GM12872 (cell line): ENCODE results near the gene ODC1.

Experiments
- TF ChIP-seq, protein P1 (sequence below): IDR thresholded peaks from 3 replicates; pipeline ENCODE4 v1.5.1; 2011; ENCODE audit warnings: low read depth, mild to moderate bottlenecking, low read length, moderate library complexity; ENCODE audit not compliant: insufficient read depth

Gene ODC1

DNA sequence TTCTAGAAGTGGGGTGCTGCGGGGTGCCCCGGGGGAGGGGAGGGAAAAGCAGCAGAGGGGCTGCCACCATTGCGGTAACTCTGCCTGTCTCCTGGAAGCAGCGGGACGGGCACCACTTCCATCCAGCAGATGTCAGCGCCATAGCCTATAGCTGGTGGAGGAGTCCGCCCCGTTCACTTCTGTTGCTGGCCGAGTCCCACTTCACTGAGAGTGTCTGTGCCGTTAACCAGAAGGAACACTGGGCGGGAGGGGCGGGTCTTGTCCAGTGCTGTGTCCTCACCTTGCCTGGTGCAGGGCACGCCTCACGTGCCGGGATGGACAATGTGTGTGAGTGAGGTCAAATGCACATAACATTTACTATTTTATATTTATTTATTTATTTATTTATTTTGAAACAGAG is 19.3 kb upstream of the ODC1 start:
- TF ChIP-seq, protein P1, sequence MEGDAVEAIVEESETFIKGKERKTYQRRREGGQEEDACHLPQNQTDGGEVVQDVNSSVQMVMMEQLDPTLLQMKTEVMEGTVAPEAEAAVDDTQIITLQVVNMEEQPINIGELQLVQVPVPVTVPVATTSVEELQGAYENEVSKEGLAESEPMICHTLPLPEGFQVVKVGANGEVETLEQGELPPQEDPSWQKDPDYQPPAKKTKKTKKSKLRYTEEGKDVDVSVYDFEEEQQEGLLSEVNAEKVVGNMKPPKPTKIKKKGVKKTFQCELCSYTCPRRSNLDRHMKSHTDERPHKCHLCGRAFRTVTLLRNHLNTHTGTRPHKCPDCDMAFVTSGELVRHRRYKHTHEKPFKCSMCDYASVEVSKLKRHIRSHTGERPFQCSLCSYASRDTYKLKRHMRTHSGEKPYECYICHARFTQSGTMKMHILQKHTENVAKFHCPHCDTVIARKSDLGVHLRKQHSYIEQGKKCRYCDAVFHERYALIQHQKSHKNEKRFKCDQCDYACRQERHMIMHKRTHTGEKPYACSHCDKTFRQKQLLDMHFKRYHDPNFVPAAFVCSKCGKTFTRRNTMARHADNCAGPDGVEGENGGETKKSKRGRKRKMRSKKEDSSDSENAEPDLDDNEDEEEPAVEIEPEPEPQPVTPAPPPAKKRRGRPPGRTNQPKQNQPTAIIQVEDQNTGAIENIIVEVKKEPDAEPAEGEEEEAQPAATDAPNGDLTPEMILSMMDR: no peak

DNA sequence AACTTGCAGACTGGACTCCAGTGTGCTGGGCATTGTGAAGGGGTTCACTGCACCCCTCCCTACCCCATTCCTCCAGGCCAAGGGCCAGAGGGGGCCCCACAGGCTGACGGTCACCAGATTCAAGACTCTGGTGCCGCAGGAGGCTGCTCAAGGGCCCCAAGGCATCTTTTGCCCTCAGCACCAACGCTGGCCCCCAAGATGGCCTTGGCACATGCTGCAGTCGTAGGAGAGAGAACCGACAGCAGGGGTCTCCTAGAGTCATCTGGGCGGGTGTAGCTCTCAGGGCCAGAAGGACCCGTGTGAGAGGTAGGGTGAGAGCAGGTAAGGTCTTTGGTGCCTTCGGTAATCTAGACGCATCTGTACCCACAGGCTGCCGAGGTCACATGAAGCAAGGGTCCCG is 18.7 kb upstream of the ODC1 start:
- TF ChIP-seq, protein P1: no peak

- TF ChIP-seq, protein P1: no peak
Measured at GRCh38 chr2:10465910-10466309, 17.8 kb upstream of the ODC1 start.

- TF ChIP-seq, protein P1: no peak
Measured at GRCh38 chr2:10462178-10463083, 14.3 kb upstream of the ODC1 start.

- TF ChIP-seq, protein P1: no peak
Measured at GRCh38 chr2:10460366-10460796, 12.3 kb upstream of the ODC1 start.

GRCh38 chr2:10457846-10458598 is 9.9 kb upstream of the ODC1 start:
- TF ChIP-seq, protein P1: no peak

DNA sequence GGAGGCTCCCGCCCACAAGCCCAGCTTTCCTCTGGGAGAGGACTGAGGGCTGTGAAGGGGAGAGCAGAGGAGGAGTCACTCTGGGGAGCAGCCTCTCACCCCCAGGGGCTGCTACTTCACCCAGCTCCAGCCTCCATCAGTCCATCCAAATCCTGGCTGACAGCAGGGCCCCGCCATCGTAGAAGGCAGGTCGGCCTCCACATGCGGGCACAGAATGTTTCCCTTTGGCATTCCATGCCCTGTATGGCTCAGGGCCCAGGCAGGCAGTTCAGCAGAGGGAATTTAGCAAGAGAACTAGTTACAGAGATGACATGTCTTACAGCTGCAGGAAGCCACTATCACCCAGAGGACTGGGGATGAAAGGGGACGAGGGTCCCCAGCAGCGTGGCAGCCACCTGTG is 6.4 kb upstream of the ODC1 start:
- TF ChIP-seq, protein P1: no peak
